Stimulated activated CD4-positive, alpha-beta T cell treated with anti-CD3 and anti-CD28 coated beads, Interleukin-4, amount 100 ng/mL, for 4 hours (primary cell): Measurements from ENCODE around the gene KRT84.

ENCODE experiments used
- DNase-seq, 2 experiments: peaks; one replicate each; pipeline ENCODE4 v3.0.0-alpha.2; 2020

The KRT84 gene

GRCh38 chr12:52338241-52338960 is 47.1 kb downstream of the KRT84 start:
- no peak for DNase-seq

DNA sequence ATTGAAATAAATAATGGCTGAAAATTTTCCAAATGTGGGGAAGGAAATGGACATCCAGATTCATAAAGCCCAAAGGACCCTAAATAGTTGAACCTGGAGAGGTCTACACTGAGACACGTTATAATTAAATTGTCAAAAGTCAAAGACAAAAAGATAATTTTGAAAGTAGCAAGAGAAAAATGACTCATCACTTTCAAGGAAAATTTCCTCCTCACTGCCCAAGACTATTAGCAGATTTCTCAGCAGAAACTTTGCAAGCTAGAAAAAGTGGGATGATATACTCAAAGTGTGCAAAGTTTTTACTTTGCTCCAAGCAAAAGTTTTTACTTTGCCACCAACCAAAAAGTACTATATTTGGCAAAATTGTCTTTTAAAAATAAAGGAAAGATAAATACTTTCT is 48.4 kb downstream of the KRT84 start:
- no peak for DNase-seq

DNA sequence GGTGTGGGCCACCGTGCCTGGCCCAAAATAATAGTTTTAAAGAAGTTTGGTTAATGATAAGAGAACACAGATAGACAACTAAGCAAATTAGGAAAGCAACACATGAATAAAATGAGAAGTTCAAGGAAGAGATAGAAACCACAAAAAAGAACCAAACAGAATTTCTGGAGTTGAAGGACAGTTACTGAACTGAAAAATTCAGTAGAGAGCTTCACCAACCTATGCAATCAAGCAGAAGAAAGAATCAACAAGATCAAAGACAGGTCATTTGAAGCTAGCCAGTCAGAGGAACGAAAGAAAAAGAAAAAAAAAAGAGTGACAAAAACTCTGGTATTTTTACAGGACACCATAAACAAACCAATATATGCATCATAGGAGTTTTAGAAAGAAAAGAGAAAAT is 48.8 kb downstream of the KRT84 start:
- DNase-seq, result no peak

- DNase-seq, result no peak
These were observed 49.7 kb downstream of the KRT84 start for GRCh38 chr12:52335598-52336262.

GRCh38 chr12:52334185-52334584 is 51.3 kb downstream of the KRT84 start:
- no peak for DNase-seq

GRCh38 chr12:52333321-52333720 is 52.1 kb downstream of the KRT84 start:
- no peak for DNase-seq

DNA sequence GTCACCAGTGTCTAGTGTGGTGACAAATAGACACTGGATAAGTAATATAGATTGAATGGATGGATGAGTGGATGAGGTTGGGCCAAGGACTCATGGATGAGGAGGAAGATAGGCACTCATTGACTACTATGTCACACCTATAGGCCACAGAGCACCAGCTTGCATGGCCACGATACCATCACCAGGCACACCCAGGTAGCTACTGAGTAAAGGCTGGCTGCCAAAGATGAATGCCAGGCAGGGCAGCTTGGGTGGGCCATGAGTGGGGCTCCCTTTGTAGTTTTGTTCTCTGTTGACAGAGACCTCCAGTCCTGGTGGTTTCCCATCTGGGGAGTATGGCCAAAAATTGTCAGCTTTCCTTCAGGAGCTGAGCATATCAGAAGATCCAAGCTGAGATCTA is 53.1 kb downstream of the KRT84 start:
- no peak for DNase-seq

DNA sequence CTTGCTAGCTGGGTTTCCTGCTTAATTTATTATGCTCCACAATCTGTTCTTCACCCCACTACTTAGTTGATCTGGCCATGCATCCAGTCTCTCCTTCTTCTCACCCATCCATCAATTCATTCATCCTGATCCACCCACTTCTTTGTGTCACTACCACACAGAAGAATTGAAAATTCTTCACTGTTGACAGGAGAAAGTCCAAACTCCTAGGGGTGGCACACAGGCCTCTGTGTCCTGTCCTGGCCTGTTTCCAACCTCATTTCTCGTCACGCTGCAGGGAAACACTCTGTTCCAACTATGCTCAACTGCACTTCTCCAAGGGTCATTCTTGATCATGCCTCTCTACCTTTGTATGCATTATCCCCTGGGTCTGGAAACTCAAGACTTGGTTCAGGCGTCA is 53.6 kb downstream of the KRT84 start:
- DNase-seq, result no peak

DNA sequence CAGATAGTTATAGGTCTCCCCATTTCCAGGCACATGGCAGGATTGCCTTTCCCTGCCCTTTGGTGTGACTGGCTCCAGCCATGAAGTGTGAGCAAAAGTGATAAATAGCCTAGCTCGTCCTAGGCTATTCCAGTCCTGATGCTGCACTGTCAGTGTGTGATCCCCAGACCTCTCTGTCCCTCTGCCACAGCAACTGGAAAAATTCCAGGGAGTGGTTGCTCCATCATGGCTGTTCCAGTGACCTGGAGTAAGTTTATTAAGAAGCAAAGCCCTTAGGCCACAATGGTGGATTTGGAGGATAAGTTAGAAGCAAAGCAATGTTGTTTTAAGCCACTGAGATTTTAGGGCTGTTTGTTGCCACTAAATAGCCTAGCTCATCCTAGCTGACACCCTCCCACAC is 54.4 kb downstream of the KRT84 start:
- DNase-seq, result no peak

GRCh38 chr12:52327830-52328500 is 57.5 kb downstream of the KRT84 start:
- DNase-seq, result no peak
